HepG2 (cell line): ENCODE results near the gene SGPP2. TPM values are rescaled to one million over a fixed set of nuclear protein-coding genes. Genes with fewer than 3 reads are reported as not detected.

Experiments used
- CEBPZ ChIP-seq: IDR thresholded peaks from 2 replicates; pipeline ENCODE4 v1.6.1; 2012; ENCODE audit warnings: low read length, improper control_type of control experiment
- MBNL3 ChIP-seq: fragments of 250-450 bp; sonication (Bioruptor Pico); conservative IDR thresholded peaks from 2 replicates; pipeline ENCODE4 v1.8.0; 2022; ENCODE audit warnings: mild to moderate bottlenecking, inconsistent platforms
- THYN1 ChIP-seq: sonication (generic); formaldehyde crosslinking; IDR thresholded peaks from 2 replicates; pipeline ENCODE4 v1.8.1; 2023; ENCODE audit warnings: low read depth, mild to moderate bottlenecking, moderate library complexity, missing genetic modification reagents, borderline replicate concordance
- ZBTB49 ChIP-seq: sonication (generic); formaldehyde crosslinking; IDR thresholded peaks from 2 replicates; pipeline ENCODE4 v1.4.0; 2020; ENCODE audit warnings: missing genetic modification reagents, borderline replicate concordance
- ZNF142 ChIP-seq: sonication (generic); formaldehyde crosslinking; IDR thresholded peaks from 2 replicates; pipeline ENCODE4 v1.4.0; 2020; ENCODE audit warnings: missing genetic modification reagents
- ZNF570 ChIP-seq: sonication (generic); formaldehyde crosslinking; IDR thresholded peaks from 2 replicates; pipeline ENCODE4 v1.4.0; 2020; ENCODE audit warnings: mild to moderate bottlenecking, missing genetic modification reagents, borderline replicate concordance
- ZNF777 ChIP-seq: sonication (generic); formaldehyde crosslinking; IDR thresholded peaks from 2 replicates; pipeline ENCODE4 v1.4.0; 2020; ENCODE audit warnings: missing genetic modification reagents
- polyA plus RNA-seq, 8 experiments: library from polyadenylated mRNA; depleted of rRNA in 3 of 8; stranded (reverse) in 7 of 8; unstranded in 1 of 8; fragments of >200 nt; fragmentation: Illumina TruSeq in 4 of 8; extraction: Trizol in 4 of 8; gene quantifications; 2 replicates each; pipeline versions ENCODE4 v1.2.1 to v1.2.3, GENCODE V29; 2011 to 2016; ENCODE audit warnings: low read depth in 4 of 8, missing spikeins in 1 of 8, mixed read lengths in 1 of 8; ENCODE audit not compliant: insufficient read depth in 1 of 8
- total RNA-seq, 5 experiments: library from RNA; depleted of rRNA; stranded (reverse); fragments of >200 nt; fragmentation: Illumina TruSeq; extraction: Trizol; gene quantifications; 2 replicates each; pipeline ENCODE4 v1.2.3, GENCODE V29; 2016; ENCODE audit warnings: low read depth in 1 of 5

The SGPP2 gene
- total and polyA plus RNA-seq, 2 of the 13 experiments (the other 11 are each of a cell fraction or from before 2014, with no cell fraction given): not detected

GRCh38 chr2:222544661-222545060 lies 120.3 kb downstream of the SGPP2 start (continued):
- no peak for TF ChIP-seq CEBPZ
- no peak for TF ChIP-seq THYN1 (CRISPR knock-in tag)
- TF ChIP-seq ZNF777 (CRISPR knock-in tag): no peak
- TF ChIP-seq ZNF142: no peak
- no peak for TF ChIP-seq ZBTB49
- no peak for TF ChIP-seq MBNL3
- no peak for TF ChIP-seq ZNF570
